Sigmoid colon (tissue), 7 donors: ENCODE results near the gene UNC93B1. TPM values are rescaled to one million over a fixed set of nuclear protein-coding genes. Genes with fewer than 3 reads are reported as not detected.

ENCODE experiments used
- DNase-seq: peaks from one replicate; pipeline ENCODE4 v3.0.0-alpha.2; 2019
- H3K27ac ChIP-seq, 4 donors: fragments of 200-600 bp; sonication (generic); one replicate each; pipeline ENCODE4 v1.5.1; 2016 to 2019; ENCODE audit warnings: mild to moderate bottlenecking in 1 of 4
- H3K27me3 ChIP-seq, 3 donors: fragments of 200-600 bp; sonication (generic); one replicate each; pipeline ENCODE4 v1.5.1; 2019; ENCODE audit warnings: mild to moderate bottlenecking in 1 of 3
- H3K36me3 ChIP-seq, 4 donors: fragments of 200-600 bp; sonication (generic); one replicate each; pipeline ENCODE4 v1.5.1; 2016 to 2019
- H3K4me1 ChIP-seq, 4 donors: fragments of 200-600 bp; sonication (generic); one replicate each; pipeline ENCODE4 v1.5.1; 2017 to 2019
- H3K4me3 ChIP-seq, 4 donors: fragments of 200-600 bp; sonication (generic); one replicate each; pipeline ENCODE4 v1.5.1; 2017 to 2019; ENCODE audit warnings: mild to moderate bottlenecking in 2 of 4, moderate library complexity in 1 of 4
- H3K9me3 ChIP-seq, 4 donors: fragments of 200-600 bp in 3 of 4; sonication (generic) in 3 of 4; one replicate each; pipeline versions ENCODE4 v1.5.1 to v1.6.1; 2013 to 2019
- CTCF ChIP-seq, 4 experiments: fragments of 450-650 bp in 3 of 4; fragments of 200-600 bp in 1 of 4; IDR thresholded peaks; one replicate each; pipeline ENCODE4 v1.5.1; 2016 to 2019; ENCODE audit warnings: antibody characterized with exemption in 4 of 4, mild to moderate bottlenecking in 3 of 4, moderate library complexity in 2 of 4
- EP300 ChIP-seq, 4 donors: sonication (generic); formaldehyde crosslinking; IDR thresholded peaks; one replicate each; pipeline ENCODE4 v1.6.1; 2017; ENCODE audit warnings: antibody characterized with exemption in 4 of 4
- POLR2A ChIP-seq, 2 donors: fragments of 450-650 bp; IDR thresholded peaks; one replicate each; pipeline ENCODE4 v1.6.1; 2016; ENCODE audit warnings: antibody characterized with exemption in 2 of 2, mild to moderate bottlenecking in 2 of 2, moderate library complexity in 2 of 2
- POLR2AphosphoS5 ChIP-seq, 4 donors: sonication (generic); formaldehyde crosslinking; IDR thresholded peaks; one replicate each; pipeline ENCODE4 v1.6.1; 2017; ENCODE audit warnings: antibody characterized with exemption in 4 of 4
- WGBS, 2 donors: extraction: QIAGEN DNeasy Blood & Tissue Kit; methylation state at CpG; one replicate each; pipeline ENCODE4 v1.1.7; 2013; 5-methylcytosine and 5-hydroxymethylcytosine counted together
- intact Hi-C: fragments of 100-400 bp; cut with DNase I; formaldehyde crosslinking; loops from one replicate; pipeline ENCODE4 v1.15.1; 2023
- polyA plus RNA-seq, 3 donors: library from polyadenylated mRNA; stranded (reverse); fragments of 200-250 nt; gene quantifications; one replicate each; pipeline ENCODE4 v1.2.3, GENCODE V29; 2013
- total RNA-seq, 4 donors: library from RNA; depleted of rRNA; stranded (reverse); fragments of >200 nt; gene quantifications; one replicate each; pipeline ENCODE4 v1.1.0, GENCODE V29; 2016
- donor health status: healthy with polysubstance abuse.
- donor health status: Bipolar disorder and iron deficiency.
- donor health status: healthy.

The UNC93B1 gene
- total and polyA plus RNA-seq, 7 donors, result 11.4 to 52.7 (median 25.0) TPM

GRCh38 chr11:68012044-68012842, 8.3 kb upstream of the UNC93B1 start:
- no peaks in the 10 kb centered on the region for H3K27me3 ChIP-seq
- 83 to 84% methylated on average over 17 of the region's 17 CpGs for WGBS, 2 donors
- H3K4me1 ChIP-seq, result peaks cover 0 to 67% (median 57%) of the 10 kb centered on the region in 4 donors
- H3K4me3 ChIP-seq, result no peak overlapping the region
- no peak for DNase-seq
- no peaks in the 10 kb centered on the region for H3K36me3 ChIP-seq
- H3K27ac ChIP-seq, result peak overlapping the region; percentile 52 to 93 (median 89)
- TF ChIP-seq EP300 (IDR thresholded peaks at IDR 0.05) (no peak), CTCF (IDR thresholded peaks at IDR 0.05) (no peak), POLR2AphosphoS5 (IDR thresholded peaks at IDR 0.05) (no peak), POLR2A (IDR thresholded peaks at IDR 0.05) (no peak)
- H3K9me3 ChIP-seq, result no peaks in the 10 kb centered on the region
- intact Hi-C loops, result no loop called here

- intact Hi-C loops, result loop anchor here (2.0 kb wide), 2 partner anchors 20 to 28 kb away; partner anchors contain the start of genes NDUFS8 and TCIRG1
- no peak for DNase-seq
- WGBS, 2 donors, result 70 to 75% methylated on average over 16 of the region's 16 CpGs
- Histone ChIP-seq H3K27me3 (no peaks in the 10 kb centered on the region), H3K36me3 (no peaks in the 10 kb centered on the region), H3K27ac (peak overlapping the region; percentile 87 to 93 (median 90)), H3K9me3 (no peaks in the 10 kb centered on the region), H3K4me3 (peak overlapping the region; percentile 19 to 50 (median 41)), H3K4me1 (peaks cover 0 to 67% (median 54%) of the 10 kb centered on the region in 4 donors)
- TF ChIP-seq EP300 (IDR thresholded peaks at IDR 0.05), result no peak
- TF ChIP-seq POLR2AphosphoS5 (IDR thresholded peaks at IDR 0.05), result no peak
- no peak for TF ChIP-seq CTCF (IDR thresholded peaks at IDR 0.05)
- no peak for TF ChIP-seq POLR2A (IDR thresholded peaks at IDR 0.05)
Observed at GRCh38 chr11:68011051-68011943, 7.4 kb upstream of the UNC93B1 start.

GRCh38 chr11:68010090-68011041, 6.5 kb upstream of the UNC93B1 start, which contains the start of gene ALDH3B1:
ALDH3B1 (plus strand) TSS chr11:68010327; CDS start chr11:68015298, 4,971 bp downstream.
- Histone ChIP-seq H3K36me3 (no peaks in the 10 kb centered on the region), H3K4me1 (peaks cover 0 to 67% (median 54%) of the 10 kb centered on the region in 4 donors), H3K27ac (peak within 1 kb of the TSS; percentile 87 to 93 (median 90)), H3K4me3 (peak within 1 kb of the TSS; percentile 19 to 50 (median 41)), H3K27me3 (no peaks in the 10 kb centered on the region), H3K9me3 (no peaks in the 10 kb centered on the region)
- DNase-seq, result peak; percentile 96
- TF ChIP-seq POLR2AphosphoS5 (IDR thresholded peaks at IDR 0.05) (peak; percentile 61 to 80 (median 72)), CTCF (IDR thresholded peaks at IDR 0.05) (no peak), POLR2A (IDR thresholded peaks at IDR 0.05) (peak; percentile 15 to 38)
- WGBS, 2 donors, result 6 to 31% methylated on average over 33 of the region's 33 CpGs
- intact Hi-C loops, result loop anchor here (2.0 kb wide), 2 partner anchors 20 to 28 kb away; partner anchors contain the start of genes NDUFS8 and TCIRG1
